Right lobe of liver (tissue), 4 donors: Measurements from ENCODE around the gene ACSS1.

Experiments
- POLR2A ChIP-seq: fragments of 450-650 bp; IDR thresholded peaks from one replicate; pipeline ENCODE4 v1.6.1; 2017; ENCODE audit warnings: antibody characterized with exemption, mild to moderate bottlenecking
- TF ChIP-seq, protein P1 (sequence below), 4 donors: fragments of 200-600 bp in 3 of 4; fragments of 450-650 bp in 1 of 4; IDR thresholded peaks; one replicate each; pipeline versions ENCODE4 v1.5.1 to v1.8.0; 2016 to 2022; ENCODE audit warnings: antibody characterized with exemption in 4 of 4, mild to moderate bottlenecking in 2 of 4
- donor health status: DM: no; HTN: no; CAD: no.
- donor health status: DM: no; HTN: no; CAD: no.
- donor health status: DM: no; HTN: yes; CAD: no.

GRCh38 chr20:25013478-25014380 lies 44.2 kb downstream of the ACSS1 start:
- TF ChIP-seq, protein P1, sequence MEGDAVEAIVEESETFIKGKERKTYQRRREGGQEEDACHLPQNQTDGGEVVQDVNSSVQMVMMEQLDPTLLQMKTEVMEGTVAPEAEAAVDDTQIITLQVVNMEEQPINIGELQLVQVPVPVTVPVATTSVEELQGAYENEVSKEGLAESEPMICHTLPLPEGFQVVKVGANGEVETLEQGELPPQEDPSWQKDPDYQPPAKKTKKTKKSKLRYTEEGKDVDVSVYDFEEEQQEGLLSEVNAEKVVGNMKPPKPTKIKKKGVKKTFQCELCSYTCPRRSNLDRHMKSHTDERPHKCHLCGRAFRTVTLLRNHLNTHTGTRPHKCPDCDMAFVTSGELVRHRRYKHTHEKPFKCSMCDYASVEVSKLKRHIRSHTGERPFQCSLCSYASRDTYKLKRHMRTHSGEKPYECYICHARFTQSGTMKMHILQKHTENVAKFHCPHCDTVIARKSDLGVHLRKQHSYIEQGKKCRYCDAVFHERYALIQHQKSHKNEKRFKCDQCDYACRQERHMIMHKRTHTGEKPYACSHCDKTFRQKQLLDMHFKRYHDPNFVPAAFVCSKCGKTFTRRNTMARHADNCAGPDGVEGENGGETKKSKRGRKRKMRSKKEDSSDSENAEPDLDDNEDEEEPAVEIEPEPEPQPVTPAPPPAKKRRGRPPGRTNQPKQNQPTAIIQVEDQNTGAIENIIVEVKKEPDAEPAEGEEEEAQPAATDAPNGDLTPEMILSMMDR (IDR thresholded peaks at IDR 0.05): no peak
- no peak for TF ChIP-seq POLR2A
